Cerebellar nuclear complex (tissue), 1 donor: ENCODE measurements around the gene PIM3.

ENCODE experiments used
- DNase-seq, 2 experiments: peaks; one replicate each; lab custom pipeline; 2025; lab: John Stamatoyannopoulos, UW

PIM3 gene

GRCh38 chr22:49955581-49956417 lies 4.8 kb upstream of the PIM3 start:
- DNase-seq, result no peak

- no peak for DNase-seq
Observed at GRCh38 chr22:49956418-49956770, 4.2 kb upstream of the PIM3 start.

- no peak for DNase-seq
Observed at GRCh38 chr22:49956914-49957825, 3.4 kb upstream of the PIM3 start.

GRCh38 chr22:49957826-49958365 lies 2.7 kb upstream of the PIM3 start:
- DNase-seq, result no peak

- no peak for DNase-seq
Observed at GRCh38 chr22:49958366-49958921, 2.1 kb upstream of the PIM3 start.

GRCh38 chr22:49958931-49959781 lies 1.4 kb upstream of the PIM3 start:
- DNase-seq, result no peak

- DNase-seq, result no peak
Observed at GRCh38 chr22:49959782-49960158, 802 bp upstream of the PIM3 start.

- DNase-seq, result no peak
Observed at GRCh38 chr22:49961005-49961600, 531 bp downstream of the PIM3 start.

GRCh38 chr22:49961601-49962011 lies 1.0 kb downstream of the PIM3 start:
- DNase-seq, result no peak

- peak in 1 of 2 experiments; percentile 25 for DNase-seq
Observed at GRCh38 chr22:49962012-49962750, 1.6 kb downstream of the PIM3 start.

GRCh38 chr22:49962751-49963646 lies 2.4 kb downstream of the PIM3 start:
- no peak for DNase-seq

GRCh38 chr22:49963647-49964026 lies 3.1 kb downstream of the PIM3 start:
- DNase-seq, result no peak

GRCh38 chr22:49964136-49965090 lies 3.8 kb downstream of the PIM3 start:
- no peak for DNase-seq

GRCh38 chr22:49965091-49966040 lies 4.8 kb downstream of the PIM3 start:
- DNase-seq, result no peak

GRCh38 chr22:49966041-49966773 lies 5.6 kb downstream of the PIM3 start:
- DNase-seq, result no peak
